Stimulated activated CD4-positive, alpha-beta T cell treated with anti-CD3 and anti-CD28 coated beads, Interleukin-12 subunit alpha, Interleukin-12 subunit beta, amount 100 ng/mL, for 4 hours (primary cell): ENCODE measurements around the gene COL6A2.
"Not testable (repeated sequence)": the region's sequence is repeated elsewhere in the genome, so short reads cannot be mapped to it uniquely, and the experiment has no call there.

Experiments used
- DNase-seq: peaks from one replicate; pipeline ENCODE4 v3.0.0-alpha.2; 2020

The COL6A2 gene

DNA sequence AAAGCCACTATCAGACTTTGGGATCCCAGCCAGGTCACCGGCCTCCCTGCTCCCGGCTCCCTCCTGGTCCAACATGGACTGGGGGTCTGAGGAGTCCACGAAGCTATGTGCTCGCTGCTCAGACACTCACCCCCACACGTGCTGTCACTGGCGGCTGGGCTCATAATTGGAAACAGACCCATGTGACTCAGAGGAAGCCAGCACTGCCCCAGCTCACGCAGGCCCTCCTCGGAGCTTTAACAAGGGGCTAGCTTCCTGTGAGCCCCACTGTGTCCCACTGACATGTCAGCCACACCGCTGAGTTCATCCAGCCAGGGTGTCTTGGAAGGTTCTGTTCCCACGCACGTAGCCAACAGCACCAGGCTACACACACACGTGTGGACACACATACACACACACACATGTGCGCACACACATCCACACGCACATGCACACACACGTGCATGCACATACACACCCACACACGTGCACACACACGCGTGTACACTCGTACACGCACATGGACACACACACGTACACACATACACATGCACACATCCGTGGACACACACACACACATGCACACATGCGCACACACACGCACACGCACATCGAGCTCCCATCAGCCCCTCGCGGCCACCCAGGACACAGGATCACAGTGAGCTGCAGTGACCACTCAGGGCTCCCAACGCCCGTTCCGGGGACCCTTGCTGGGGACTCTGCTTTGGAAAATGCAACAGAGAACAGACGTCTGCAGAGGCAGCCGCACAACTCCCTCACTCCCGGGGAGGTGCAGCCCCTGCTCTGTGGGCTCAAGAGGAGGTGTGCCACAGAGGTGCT, 18.4 kb upstream of the COL6A2 start:
- DNase-seq: no peak

DNA sequence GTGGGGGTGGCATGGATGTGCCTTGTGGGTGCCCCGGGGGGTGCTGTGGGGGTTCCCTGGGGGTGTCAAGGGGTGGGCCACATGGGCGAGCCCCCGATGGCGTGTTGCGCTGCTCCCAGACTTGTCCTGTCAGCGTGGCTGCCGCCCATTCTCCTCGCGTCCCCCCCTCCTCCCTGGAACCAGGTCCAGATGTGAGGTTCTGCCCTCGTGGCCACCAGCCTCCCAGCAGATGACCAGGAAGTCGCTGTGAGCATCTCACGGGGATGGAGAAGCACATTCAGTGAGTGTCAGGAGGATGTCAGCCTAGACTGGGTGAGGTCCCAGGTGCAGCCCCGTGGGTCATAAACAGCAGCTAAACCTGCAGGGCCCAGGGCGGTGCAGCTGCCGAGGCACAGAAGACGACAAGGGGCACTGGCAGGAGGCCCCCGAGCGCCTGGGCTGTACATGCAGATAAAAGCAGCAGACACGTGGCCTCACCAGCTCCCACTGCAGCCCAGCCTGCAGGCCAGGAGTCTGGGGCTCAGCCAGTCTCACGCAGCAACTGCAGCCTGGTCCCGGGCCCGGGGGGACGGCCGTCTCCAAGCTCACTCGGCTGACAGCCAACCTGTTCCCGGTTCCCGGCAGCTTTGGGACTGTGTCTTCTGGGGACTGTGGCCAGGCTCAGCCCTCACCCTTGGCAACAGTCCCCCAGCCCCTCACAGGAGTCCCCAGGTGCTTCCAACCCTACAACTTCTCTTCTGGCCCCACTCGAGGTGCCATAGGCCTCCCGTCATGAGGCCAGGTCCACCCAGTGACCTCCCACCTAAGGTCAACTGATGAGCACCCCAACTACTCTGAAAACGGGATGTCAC, 17.5 kb upstream of the COL6A2 start:
- no peak for DNase-seq

DNA sequence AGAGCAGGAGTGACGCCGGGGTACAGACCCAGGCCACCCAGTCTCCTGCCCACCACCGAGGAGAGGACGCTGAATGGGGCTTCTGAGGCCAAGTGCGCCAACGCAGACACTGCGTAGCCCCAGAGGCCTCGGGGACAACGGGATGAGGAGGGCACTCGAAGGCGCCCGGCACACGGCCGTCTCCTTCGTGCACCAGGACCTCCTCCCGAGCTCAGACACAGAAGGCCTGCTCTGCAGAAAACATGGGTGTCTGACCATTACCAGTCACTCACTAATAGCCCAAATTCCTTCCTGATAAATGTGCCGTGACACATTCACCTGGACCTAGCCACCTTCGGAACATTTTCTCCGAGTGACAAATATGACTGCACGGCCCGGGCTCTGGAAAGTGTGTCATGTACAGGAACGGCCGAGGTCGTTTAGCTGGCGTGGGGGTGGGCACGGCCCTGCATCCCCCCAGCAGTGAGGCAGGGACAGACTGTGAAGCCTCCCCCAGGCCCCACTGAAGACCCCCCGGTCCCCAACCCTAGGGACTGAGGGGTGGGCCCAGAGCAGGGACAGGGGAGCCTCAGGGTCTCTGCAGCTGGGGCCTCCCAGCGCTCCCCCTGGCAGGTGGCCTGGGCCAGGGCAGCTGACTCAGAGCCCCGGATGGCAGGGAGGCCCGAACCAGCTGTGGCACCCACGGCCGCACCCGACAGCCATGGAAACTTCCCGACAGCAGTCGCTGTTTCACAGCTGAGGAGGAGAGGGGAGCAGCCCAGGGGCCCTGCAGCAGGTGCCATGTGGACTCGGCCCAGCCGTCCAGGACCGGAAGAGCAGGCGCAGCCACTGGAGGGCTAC, 16.7 kb upstream of the COL6A2 start:
- no peak for DNase-seq

DNA sequence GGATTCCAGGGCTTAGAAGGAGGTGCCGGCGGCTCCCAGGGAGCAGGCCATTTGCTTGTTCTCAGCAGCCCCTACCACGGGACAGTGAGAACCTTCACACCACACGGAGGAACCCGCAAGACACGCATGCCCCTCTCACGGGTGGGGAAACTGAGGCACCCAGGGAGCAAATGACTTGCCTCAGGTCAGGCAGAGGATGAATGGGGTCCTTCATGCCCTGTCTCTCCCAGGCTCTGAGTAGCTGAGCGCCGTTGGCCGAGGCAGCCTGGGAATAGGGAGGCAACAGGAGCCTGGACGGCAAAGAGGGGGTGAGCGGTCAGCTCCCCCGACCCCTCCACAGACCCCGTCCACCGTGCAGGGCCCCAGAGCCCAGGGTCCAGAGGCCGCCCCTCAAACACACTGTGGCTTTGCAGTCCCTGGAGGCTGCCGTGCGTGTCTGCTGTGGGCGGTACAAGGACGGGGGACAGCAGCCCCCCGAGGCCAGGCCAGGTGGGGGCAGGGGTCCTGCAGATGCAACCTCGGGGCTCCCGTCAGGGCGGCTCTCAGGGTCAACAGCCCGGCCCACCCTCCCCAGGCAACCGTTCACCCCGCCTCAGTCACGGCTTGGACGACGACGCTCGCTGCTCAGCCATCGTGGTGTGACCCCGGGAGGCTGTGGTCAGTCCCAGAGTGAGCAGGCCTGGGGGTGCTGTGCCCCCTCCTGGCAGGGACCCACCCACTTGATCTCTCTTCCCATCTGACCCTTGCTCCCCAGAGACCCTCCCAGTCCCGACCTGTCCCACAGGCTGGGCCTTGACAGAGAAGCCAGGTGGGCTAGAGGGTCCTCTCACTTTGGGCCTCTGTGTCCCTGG, 15.8 kb upstream of the COL6A2 start:
- no peak for DNase-seq

DNA sequence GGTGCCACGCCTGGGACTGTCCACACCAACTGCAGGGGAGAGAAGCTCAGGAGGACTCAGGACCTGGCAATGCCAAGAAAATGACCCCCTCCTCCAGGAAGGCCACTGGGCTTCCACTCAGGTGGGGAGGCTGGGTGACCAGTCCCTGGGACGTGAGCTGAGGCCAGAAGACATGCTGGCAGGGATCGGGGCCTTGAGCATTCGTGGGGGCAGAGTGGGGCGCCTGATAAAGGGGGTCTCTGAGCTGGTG, 15.3 kb upstream of the COL6A2 start:
- no peak for DNase-seq

DNA sequence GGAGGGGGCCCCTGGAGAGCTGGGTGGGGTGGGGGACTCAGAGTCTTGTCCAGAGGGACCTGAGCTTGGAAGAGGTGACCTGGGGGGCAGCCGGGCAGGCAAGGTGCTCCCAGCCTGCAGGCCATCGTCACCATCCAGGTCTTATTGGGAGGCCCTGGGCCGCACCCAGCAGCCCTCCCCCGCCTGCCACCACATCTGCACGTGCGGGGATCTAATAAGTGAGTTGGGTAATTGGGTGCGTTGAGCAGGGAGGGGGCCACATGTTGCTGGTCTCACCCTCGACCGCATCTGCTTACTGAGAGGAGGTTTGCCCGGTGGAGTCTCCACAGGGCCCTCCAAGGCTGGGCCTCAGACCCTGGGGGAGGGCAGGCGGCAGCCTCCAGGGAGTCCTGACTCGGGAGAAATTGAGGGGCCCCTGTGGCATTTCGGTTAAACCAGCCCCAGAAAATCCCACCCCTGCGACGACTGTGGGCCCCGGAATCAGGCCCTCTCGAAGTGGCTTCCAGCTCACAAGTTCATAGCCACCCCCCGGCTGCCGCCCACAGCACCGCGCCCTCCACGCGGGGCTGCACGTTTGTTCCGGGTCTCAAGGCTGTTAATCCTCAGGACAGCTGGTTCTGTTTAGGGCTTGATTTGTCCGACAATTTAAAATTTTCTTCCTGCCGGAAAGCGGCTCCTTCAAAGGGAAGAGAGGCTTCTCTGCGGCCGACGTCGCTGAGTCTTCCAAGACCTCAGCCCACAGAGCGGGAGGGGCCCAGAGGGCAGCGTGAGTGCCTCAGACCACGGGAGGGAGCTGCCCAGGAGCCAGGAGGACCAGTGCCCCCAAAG, 14.7 kb upstream of the COL6A2 start:
- no peak for DNase-seq

DNA sequence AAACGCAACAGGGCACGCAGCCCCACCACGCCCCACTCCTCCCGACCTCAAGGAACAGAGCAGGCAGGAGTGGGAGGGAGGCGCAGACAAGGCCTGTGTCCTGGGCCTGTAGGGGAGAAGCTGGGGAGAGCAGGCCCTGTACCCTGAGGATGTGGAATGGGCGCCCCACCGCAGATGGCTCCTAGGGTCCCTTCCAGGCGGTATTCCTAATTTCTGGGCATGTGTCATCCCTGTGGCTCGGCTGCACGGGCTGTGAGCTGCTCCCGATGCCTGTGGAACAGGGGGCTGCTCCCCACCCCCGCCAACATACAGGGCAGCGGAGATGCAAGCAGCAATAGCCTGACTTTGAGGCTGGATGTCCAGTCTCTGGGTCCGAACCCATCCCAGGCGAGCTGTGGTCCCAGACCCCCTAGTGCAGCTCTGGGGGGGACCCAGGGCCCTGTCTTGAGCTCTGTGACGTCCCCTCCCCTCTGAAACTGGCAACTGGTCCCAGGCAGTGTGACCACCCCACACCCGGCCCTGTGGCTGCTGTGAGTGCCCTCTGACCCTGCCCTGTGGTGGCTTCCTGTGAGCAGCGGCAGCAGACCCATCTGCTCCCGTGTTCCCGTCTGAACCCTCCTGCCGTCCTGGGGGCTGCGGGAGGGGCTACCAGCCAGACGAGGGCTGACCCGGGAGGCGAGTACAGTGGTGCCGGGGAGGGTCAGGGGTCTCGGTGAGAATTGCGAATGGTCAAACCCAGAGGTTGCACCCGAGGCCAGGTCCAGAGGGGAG, 13.9 kb upstream of the COL6A2 start:
- no peak for DNase-seq

DNA sequence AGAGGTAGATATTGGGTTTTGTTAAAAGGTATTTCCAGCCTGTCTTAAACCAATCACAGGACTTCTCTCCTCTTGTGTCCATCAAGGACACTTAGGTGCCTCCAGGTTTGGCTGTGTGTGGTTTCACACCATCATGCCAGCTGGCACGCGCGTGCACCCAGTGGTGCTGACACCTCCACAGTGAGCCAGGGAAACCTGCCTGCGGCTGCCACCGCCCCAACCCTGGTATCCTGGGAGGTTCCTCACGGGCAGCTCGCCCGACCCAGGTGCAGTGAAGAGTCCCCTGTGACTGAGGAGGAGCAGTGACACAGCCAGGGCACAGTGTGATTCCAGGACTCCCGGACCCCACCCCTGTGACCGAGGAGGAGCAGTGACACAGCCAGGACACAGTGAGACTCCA, 13.2 kb upstream of the COL6A2 start:
- DNase-seq: no peak

DNA sequence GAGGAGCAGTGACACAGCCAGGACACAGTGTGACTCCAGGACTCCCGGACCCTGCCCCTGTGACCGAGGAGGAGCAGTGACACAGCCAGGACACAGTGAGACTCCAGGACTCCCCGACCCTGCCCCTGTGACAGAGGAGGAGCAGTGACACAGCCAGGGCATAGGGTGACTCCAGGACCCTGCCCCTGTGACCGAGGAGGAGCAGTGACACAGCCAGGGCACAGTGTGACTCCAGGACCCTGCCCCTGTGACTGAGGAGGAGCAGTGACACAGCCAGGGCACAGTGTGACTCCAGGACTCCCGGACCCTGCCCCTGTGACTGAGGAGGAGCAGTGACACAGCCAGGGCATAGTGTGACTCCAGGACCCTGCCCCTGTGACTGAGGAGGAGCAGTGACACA, 12.7 kb upstream of the COL6A2 start:
- DNase-seq: not testable (repeated sequence)

DNA sequence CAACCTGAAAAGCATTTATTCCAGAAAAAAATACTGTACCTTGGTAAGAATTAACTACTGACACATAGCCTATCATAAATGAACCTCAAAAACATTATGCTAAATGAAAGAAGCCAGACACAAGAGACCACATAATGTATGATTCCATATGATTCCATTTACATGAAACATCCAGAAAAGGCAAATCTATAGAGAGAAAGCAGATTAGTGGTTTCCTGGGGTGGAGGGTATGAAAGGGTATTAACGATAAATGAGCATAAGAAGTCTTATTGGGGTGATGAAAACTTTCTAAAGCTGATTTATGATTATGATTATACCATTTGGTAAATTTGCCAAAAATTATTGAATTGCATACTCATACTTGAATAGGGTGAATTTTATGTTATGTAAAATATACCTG, 10.3 kb upstream of the COL6A2 start:
- DNase-seq: no peak

DNA sequence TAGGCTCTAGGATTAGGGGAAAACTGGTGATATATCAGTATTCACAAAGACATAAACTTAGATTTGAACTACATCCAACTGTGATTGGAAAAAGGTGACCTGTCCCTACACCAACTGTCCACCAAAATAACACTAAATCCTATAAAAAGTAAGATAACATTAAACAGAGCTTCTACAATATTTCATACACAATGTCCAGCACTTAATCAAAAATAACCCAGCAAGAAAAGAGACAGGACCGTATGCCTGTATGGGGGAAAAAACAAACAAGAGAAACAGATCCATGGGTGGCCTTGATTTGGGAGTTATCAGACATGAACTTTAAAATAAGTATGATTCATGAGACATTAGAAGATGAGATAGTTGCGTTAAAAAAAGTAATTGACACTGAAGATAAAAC, 9.7 kb upstream of the COL6A2 start:
- DNase-seq: no peak

DNA sequence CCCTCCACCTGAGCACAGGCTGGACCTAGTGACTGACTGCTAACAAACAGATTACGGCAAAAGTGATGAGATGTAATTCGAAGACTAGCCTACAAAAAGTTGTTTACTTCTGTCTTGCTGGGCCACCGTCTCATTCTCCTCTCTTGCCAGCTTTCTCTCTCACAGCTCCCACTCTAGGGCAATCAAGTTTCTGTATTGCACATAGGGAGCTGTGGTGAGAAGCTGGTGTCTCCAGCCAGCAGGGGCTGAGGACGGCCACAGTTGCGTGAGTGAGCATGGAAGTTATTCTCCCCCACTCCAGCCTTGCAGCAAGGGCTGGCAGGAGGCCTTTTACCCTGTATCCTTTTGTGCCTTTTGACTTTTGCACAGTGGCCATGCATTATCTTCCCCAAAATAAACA, 8.6 kb upstream of the COL6A2 start:
- no peak for DNase-seq

DNA sequence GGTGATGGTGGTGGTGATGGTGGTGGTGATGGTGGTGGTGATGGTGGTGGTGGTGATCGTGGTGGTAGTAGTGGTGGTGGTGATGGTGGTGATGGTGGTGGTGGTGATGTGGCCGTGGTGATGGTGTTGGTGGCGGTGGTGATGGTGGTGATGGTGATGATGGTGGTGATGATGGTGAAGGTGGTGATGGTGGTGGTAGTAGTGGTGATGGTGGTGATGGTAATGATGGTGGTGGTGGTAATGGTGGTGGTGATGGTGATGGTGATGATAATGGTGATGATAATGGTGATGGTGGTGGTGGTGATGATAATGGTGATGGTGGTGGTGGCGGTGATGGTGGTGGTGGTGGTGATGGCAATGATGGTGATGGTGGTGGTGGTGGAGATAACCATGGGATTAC, 6.8 kb upstream of the COL6A2 start:
- DNase-seq: no peak

DNA sequence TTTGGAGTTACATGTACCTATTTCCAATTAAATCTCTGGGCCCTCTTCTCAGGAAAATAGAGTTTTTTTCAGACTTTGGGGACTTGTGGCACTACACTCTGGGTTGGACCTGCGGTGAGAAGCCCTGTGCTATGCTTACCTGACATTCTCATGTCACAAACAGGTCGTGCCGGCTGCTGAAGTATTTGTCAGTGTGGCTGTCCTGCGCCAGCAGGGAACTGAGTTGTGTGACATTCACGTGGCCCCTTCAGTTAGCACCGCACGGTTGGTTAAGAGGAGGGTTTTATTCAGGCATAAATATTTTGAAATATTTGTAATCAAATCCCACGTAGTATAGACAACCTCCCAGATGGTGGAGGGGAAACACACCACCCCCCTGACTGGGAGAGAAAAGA, 6.3 kb upstream of the COL6A2 start:
- no peak for DNase-seq

DNA sequence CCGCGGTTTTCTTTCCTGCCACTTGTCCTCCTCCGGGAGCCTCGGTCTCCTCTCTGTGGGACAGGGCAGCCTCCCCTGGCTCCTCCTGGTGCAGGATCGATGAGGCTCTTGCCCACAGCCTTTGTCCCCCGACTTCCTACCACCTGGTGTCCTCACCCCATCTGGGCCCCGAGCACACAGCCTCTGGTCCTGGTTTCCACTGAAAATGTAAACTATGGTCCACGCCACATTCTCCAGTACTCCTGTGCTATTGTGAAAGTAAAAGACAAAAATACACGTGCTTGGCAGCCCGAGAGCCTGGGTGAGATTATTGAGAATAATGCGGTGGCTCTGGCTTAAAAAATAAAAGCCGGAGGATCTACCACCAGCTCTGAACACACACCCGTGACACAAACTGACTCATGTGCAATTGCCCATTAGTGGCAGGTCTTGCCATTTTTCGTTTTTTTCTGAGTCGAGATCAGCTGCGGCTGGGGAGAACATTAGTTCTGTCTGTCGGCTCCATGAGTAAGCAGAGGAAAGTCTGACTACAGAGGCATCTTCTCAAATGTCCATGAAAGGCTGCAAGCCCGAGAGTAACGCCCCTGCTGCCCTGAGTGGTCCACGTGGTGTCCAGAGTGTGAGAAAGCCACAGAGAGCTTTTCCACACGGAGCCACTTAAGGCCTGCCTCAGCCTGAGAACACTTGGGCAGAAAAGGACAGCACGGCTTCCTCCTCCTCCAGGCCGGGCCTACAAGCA, 5.7 kb upstream of the COL6A2 start:
- DNase-seq: no peak

DNA sequence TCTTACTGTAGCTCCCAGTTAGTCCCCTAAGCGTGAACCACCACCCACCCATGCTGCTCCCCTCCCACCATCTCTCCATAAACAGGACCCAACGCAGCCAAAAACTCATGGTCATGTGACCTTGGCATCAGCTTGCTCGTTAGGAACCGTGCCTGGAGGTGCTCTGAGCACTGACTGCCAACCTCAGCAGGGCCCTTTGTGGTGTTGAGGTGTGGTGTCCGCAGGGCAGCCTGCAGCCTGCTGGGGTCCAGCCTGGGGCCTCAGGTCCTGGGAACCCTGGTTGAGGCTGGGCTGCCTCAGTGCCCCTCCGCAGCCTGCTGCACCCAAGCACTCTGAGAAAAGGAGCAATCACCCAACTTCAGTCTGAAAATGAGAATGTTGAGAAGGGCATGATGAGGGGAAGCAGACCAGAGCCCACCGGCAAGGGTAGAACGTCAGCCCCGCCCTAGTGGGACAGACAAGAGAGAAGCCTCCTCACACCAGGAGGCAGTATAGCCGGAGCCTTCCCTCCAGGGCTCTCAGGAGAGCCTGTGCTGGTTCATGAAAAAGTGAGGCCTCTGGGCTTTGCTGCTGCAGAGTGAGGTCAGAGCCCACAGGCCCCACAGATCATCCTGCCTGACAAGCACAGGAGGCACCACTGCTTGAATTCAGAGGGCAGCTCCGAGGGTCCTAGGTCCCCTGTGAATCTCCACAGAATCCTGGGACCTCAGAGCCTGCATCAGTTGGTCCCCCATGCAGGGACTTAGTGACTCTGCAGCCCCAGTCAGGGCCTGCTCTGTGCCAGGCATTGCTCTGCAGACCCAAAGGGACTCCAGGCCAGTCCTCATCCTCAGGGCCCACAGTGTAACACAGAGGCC, 4.9 kb upstream of the COL6A2 start:
- DNase-seq: no peak

DNA sequence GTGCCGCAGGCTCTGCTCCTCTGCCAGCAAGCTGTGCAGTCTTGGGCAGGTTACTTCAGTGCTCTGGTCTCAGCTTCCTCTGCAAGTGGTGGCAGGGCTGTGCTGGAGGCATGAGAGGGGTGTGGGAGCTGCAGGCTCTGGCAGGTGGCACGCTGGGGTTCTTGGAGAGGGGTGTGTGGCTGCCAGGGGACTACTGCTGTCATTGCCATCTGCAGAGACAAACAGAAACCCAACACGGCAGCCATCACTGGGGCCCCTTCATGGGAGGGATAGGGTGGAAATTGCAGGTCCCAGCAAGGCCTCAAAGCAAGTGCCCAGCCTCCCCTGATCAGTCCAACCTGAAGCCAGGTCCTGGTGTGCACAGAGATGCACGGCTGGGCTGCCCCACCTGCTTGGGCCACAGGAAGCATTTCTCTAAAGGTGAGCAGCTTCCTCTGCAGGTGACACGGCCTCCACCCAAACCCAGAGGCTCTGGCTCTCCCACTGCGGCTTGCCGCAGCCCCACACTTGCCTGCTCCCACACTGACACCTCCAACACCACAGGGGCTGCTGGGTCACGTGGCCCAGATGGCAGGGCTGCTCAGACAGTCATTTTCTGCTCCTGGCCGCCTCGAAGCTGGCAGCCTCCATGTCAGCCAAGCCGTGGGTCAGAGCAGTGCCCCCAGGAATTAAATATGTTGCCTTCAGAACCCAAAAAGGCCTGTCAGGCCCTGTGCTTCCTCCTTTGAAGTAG, 4.1 kb upstream of the COL6A2 start:
- no peak for DNase-seq

DNA sequence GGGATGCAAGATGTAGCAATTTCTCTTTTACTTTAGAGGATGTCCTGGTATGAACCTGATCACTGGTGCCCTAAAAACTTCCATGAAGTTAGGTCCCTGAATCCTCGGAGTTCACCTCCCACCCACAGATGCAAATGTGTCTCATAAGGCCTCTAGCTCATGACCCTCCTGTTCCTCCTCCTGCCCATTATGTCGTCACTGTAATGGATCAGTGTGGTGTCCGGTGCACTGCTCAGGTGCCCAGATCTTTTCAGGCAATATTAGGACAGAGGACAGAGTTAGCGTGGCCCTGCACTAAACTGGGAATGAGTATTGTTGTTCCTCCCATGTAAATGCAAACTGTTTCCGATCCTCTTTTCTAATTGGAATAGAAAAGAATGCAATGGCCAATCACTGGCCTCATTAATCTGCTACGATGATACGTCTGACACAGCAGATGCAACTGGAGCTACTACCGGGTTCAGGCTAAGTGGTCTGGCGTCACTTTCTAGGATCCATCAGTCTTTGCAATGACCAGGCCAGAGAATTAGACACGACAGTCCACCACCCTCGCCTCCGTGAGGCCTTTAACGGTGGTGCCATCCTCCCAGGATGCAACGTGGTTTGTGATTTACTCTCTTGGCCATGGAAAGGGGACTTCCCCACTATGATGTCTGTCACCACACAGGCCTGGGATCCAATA, 3.4 kb upstream of the COL6A2 start:
- DNase-seq: no peak
